Gastrocnemius medialis (tissue), 4 donors: ENCODE measurements around the gene WDSUB1.

Experiments
- POLR2A ChIP-seq, 2 donors: fragments of 450-650 bp; IDR thresholded peaks; one replicate each; pipeline ENCODE4 v1.6.1; 2017; ENCODE audit warnings: antibody characterized with exemption in 2 of 2, mild to moderate bottlenecking in 2 of 2, moderate library complexity in 2 of 2
- TF ChIP-seq, protein P1 (sequence below), 5 experiments: fragments of 450-650 bp in 3 of 5; fragments of 200-600 bp in 2 of 5; sonication (generic) in 2 of 5; IDR thresholded peaks in 4 of 5; conservative IDR thresholded peaks in 1 of 5; 1 replicate in 4 of 5; 2 replicates in 1 of 5; pipeline ENCODE4 v1.5.1; 2016 to 2019; ENCODE audit warnings: antibody characterized with exemption in 5 of 5, mild to moderate bottlenecking in 3 of 5, moderate library complexity in 3 of 5

GRCh38 chr2:159229476-159230144 lies 56.9 kb downstream of the WDSUB1 start:
- TF ChIP-seq, protein P1, sequence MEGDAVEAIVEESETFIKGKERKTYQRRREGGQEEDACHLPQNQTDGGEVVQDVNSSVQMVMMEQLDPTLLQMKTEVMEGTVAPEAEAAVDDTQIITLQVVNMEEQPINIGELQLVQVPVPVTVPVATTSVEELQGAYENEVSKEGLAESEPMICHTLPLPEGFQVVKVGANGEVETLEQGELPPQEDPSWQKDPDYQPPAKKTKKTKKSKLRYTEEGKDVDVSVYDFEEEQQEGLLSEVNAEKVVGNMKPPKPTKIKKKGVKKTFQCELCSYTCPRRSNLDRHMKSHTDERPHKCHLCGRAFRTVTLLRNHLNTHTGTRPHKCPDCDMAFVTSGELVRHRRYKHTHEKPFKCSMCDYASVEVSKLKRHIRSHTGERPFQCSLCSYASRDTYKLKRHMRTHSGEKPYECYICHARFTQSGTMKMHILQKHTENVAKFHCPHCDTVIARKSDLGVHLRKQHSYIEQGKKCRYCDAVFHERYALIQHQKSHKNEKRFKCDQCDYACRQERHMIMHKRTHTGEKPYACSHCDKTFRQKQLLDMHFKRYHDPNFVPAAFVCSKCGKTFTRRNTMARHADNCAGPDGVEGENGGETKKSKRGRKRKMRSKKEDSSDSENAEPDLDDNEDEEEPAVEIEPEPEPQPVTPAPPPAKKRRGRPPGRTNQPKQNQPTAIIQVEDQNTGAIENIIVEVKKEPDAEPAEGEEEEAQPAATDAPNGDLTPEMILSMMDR (IDR thresholded peaks at IDR 0.05 in 4 of 5, conservative IDR thresholded peaks at IDR 0.05 in 1 of 5): no peak
- no peak for TF ChIP-seq POLR2A (IDR thresholded peaks at IDR 0.05)
